Parathyroid adenoma (tissue), 2 donors: Measurements from ENCODE around the gene PIAS4.

Experiments
- H2AFZ ChIP-seq: fragments of 300-600 bp; sonication (generic); one replicate; pipeline ENCODE4 v1.7.0; 2017; ENCODE audit warnings: antibody characterized with exemption, mild to moderate bottlenecking
- H3K27ac ChIP-seq: fragments of 300-600 bp; sonication (generic); one replicate; pipeline ENCODE4 v1.7.0; 2017
- H3K27me3 ChIP-seq: fragments of 300-600 bp; sonication (generic); one replicate; pipeline ENCODE4 v1.7.0; 2017; ENCODE audit warnings: low read length; ENCODE audit not compliant: control insufficient read depth, insufficient read depth
- H3K36me3 ChIP-seq: fragments of 300-600 bp; sonication (generic); one replicate; pipeline ENCODE4 v1.7.0; 2017; ENCODE audit warnings: low read length; ENCODE audit not compliant: control insufficient read depth, insufficient read depth
- H3K4me1 ChIP-seq: fragments of 300-600 bp; sonication (generic); one replicate; pipeline ENCODE4 v1.7.0; 2017; ENCODE audit warnings: control low read depth
- H3K4me2 ChIP-seq: fragments of 300-600 bp; sonication (generic); one replicate; pipeline ENCODE4 v1.7.0; 2017; ENCODE audit warnings: low read length
- H3K4me3 ChIP-seq: fragments of 300-600 bp; sonication (generic); one replicate; pipeline ENCODE4 v1.7.0; 2017; ENCODE audit warnings: low read depth, low read length
- H3K79me2 ChIP-seq: fragments of 300-600 bp; sonication (generic); one replicate; pipeline ENCODE4 v1.7.0; 2017; ENCODE audit warnings: control low read depth
- H3K9ac ChIP-seq: fragments of 300-600 bp; sonication (generic); one replicate; pipeline ENCODE4 v1.7.0; 2017; ENCODE audit warnings: mild to moderate bottlenecking
- H3K9me3 ChIP-seq: fragments of 300-600 bp; sonication (generic); one replicate; pipeline ENCODE4 v1.7.0; 2017; ENCODE audit warnings: low read length; ENCODE audit not compliant: control insufficient read depth
- CTCF ChIP-seq: fragments of 300-600 bp; sonication (generic); IDR thresholded peaks from one replicate; pipeline ENCODE4 v1.7.0; 2017; ENCODE audit warnings: antibody characterized with exemption, mild to moderate bottlenecking
- donor health status: primary hyperparathyroidism.

The PIAS4 gene

GRCh38 chr19:4052993-4053422, 45.5 kb downstream of the PIAS4 start:
- no peaks in the 10 kb centered on the region for H3K9me3 ChIP-seq
- no peak for TF ChIP-seq CTCF
- H3K27ac ChIP-seq: no peak overlapping the region
- no peak overlapping the region for H3K4me3 ChIP-seq
- H2AFZ ChIP-seq: no peak overlapping the region
- no peak overlapping the region for H3K9ac ChIP-seq
- no peaks in the 10 kb centered on the region for H3K4me1 ChIP-seq
- no peak overlapping the region for H3K4me2 ChIP-seq
- no peaks in the 10 kb centered on the region for H3K36me3 ChIP-seq
- H3K27me3 ChIP-seq: no peaks in the 10 kb centered on the region
- H3K79me2 ChIP-seq: peaks cover 58% of the 10 kb centered on the region

- Histone ChIP-seq H3K36me3 (no peaks in the 10 kb centered on the region), H3K27ac (no peak overlapping the region), H3K4me2 (no peak overlapping the region), H3K9ac (no peak overlapping the region), H3K79me2 (peaks cover 60% of the 10 kb centered on the region), H3K4me1 (no peaks in the 10 kb centered on the region), H2AFZ (no peak overlapping the region), H3K27me3 (no peaks in the 10 kb centered on the region), H3K9me3 (no peaks in the 10 kb centered on the region), H3K4me3 (no peak overlapping the region)
- no peak for TF ChIP-seq CTCF
These were observed 46.1 kb downstream of the PIAS4 start for GRCh38 chr19:4053423-4054324.

DNA sequence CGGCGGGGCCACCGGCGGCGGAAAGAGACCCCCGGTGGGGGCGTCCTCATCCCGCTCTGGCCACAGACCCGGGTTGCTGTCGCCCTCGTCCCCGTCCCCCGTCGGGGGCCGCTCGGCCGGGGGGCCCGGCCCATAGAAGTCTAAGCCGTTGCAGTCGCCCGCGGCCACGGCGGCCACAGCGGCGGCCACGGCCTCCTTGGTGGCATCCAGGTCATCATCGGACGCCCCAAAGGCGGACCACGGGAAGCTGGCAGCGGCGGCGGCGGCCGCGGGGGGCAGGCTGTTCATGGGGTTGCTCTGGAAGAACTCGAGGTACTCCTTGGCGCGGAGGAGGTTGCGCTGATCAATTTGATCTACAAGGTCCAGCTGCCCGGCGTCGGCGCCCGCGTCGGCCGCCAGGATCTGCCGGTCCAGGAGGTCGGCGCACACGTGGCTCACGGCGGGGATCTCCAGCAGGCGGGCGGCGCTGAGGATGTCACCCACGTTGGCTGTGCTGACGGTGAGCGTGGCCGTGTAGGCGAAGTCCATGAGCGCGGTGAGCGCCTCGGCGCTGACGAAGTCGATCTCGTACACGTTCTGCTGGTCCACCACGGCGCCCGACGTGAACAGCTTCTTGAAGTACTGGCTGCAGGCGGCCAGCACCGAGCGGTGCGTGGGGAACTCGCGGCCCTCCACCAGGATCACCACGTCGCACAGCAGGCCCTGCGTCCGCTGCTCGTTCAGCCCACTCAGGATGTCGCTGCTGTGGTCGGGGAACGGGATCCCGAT, 47.1 kb downstream of the PIAS4 start:
- no peak overlapping the region for H3K9ac ChIP-seq
- H3K79me2 ChIP-seq: peaks cover 65% of the 10 kb centered on the region
- H3K27me3 ChIP-seq: no peaks in the 10 kb centered on the region
- no peak overlapping the region for H3K4me3 ChIP-seq
- H3K4me2 ChIP-seq: no peak overlapping the region
- no peak overlapping the region for H2AFZ ChIP-seq
- TF ChIP-seq CTCF: no peak
- no peaks in the 10 kb centered on the region for H3K9me3 ChIP-seq
- H3K27ac ChIP-seq: no peak overlapping the region
- peaks cover 2% of the 10 kb centered on the region for H3K4me1 ChIP-seq
- no peaks in the 10 kb centered on the region for H3K36me3 ChIP-seq

DNA sequence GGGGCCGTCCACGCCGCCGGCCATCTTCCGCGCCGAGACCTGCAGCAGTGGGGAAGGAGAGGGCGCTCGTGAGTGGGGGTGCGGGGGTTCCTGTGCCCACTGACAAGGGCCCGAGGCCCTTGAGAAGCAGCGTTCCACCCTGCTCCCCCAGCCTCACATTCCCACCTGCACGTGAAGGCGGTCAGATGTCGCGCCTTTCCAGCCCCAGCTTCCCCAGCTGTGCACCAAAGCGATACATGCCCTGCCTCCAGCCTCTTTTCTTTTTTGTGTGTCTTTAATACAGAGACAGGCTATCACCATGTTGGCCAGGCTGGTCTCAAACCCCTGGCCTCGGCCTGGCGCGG, 47.6 kb downstream of the PIAS4 start:
- H3K79me2 ChIP-seq: peaks cover 71% of the 10 kb centered on the region
- H3K4me1 ChIP-seq: peaks cover 4% of the 10 kb centered on the region
- H3K9ac ChIP-seq: no peak overlapping the region

More for the DNA sequence above, 47.6 kb downstream of the PIAS4 start:
- no peak for TF ChIP-seq CTCF
- Histone ChIP-seq H3K4me3 (no peak overlapping the region), H3K4me2 (no peak overlapping the region), H2AFZ (no peak overlapping the region), H3K27me3 (no peaks in the 10 kb centered on the region), H3K27ac (no peak overlapping the region), H3K36me3 (no peaks in the 10 kb centered on the region), H3K9me3 (no peaks in the 10 kb centered on the region)
